Measurements from ENCODE around the gene SLC16A10. TPM values are rescaled to one million over a fixed set of nuclear protein-coding genes. Genes with fewer than 3 reads are reported as not detected.

Gene SLC16A10
- total RNA-seq, 4 donors from 2014 or later = 1.5 to 8.9 (median 4.2) TPM

GRCh38 chr6:111076024-111076695 is 11.1 kb upstream of the SLC16A10 start:
- H3K4me3 ChIP-seq = no peak overlapping the region
- TF ChIP-seq POLR2AphosphoS5 (IDR thresholded peaks at IDR 0.05) = no peak
- no peak for TF ChIP-seq CTCF (IDR thresholded peaks at IDR 0.05)
- no peak for TF ChIP-seq POLR2A (IDR thresholded peaks at IDR 0.05)
- no peak for TF ChIP-seq EP300 (IDR thresholded peaks at IDR 0.05; ENCODE audit: low read depth)
- in situ Hi-C loops (cut with MboI; ENCODE audit: low pct_ligation_motif_present in 1 of 4, low pct_unique_long_range_greater_than_20kb in 1 of 4, low sequenced_read_pairs in 3 of 4) (no loop called here), intact Hi-C loops (cut with DNase I; ENCODE audit: low total_unique reads) (no loop called here)
- H3K9me3 ChIP-seq = no peaks in the 10 kb centered on the region
- H3K4me1 ChIP-seq = no peaks in the 10 kb centered on the region
- no peak overlapping the region for H3K27ac ChIP-seq
- H3K36me3 ChIP-seq = no peaks in the 10 kb centered on the region
- no peaks in the 10 kb centered on the region for H3K27me3 ChIP-seq
- DNase-seq = no peak
- WGBS, 2 donors (ENCODE audit: low coverage in 1 of 2) = 66 to 77% methylated on average over 5 of the region's 5 CpGs

GRCh38 chr6:111080698-111081097 is 6.6 kb upstream of the SLC16A10 start:
- intact Hi-C loops (cut with DNase I; ENCODE audit: low total_unique reads) = no loop called here

GRCh38 chr6:111086685-111087084 is 618 bp upstream of the SLC16A10 start:
- no peak for TF ChIP-seq EP300 (IDR thresholded peaks at IDR 0.05; ENCODE audit: low read depth)
- no peak for TF ChIP-seq POLR2A (IDR thresholded peaks at IDR 0.05)
- TF ChIP-seq POLR2AphosphoS5 (IDR thresholded peaks at IDR 0.05) = no peak
- no peak for TF ChIP-seq CTCF (IDR thresholded peaks at IDR 0.05)
- peaks cover 46% of the 10 kb centered on the region for H3K27me3 ChIP-seq
- peak overlapping the region; percentile 56 to 95 (median 66) for H3K4me3 ChIP-seq
- no peak overlapping the region for H3K27ac ChIP-seq
- in situ Hi-C loops (cut with MboI; ENCODE audit: low pct_ligation_motif_present in 1 of 4, low pct_unique_long_range_greater_than_20kb in 1 of 4, low sequenced_read_pairs in 3 of 4) (no loop called here), intact Hi-C loops (cut with DNase I; ENCODE audit: low total_unique reads) (no loop called here)
- no peak for DNase-seq
- H3K9me3 ChIP-seq = no peaks in the 10 kb centered on the region
- 12 to 13% methylated on average over 5 of the region's 5 CpGs for WGBS, 2 donors (ENCODE audit: low coverage in 1 of 2)
- peaks cover 0 to 16% (median 10%) of the 10 kb centered on the region in 4 donors for H3K4me1 ChIP-seq
- no peaks in the 10 kb centered on the region for H3K36me3 ChIP-seq

More at GRCh38 chr6:111080698-111081097, 6.6 kb upstream of the SLC16A10 start:
- H3K36me3 ChIP-seq = no peaks in the 10 kb centered on the region
- no peak overlapping the region for H3K4me3 ChIP-seq
- TF ChIP-seq POLR2A (IDR thresholded peaks at IDR 0.05) = no peak
- TF ChIP-seq EP300 (IDR thresholded peaks at IDR 0.05; ENCODE audit: low read depth) = no peak
- no peak for TF ChIP-seq POLR2AphosphoS5 (IDR thresholded peaks at IDR 0.05)
- TF ChIP-seq CTCF (IDR thresholded peaks at IDR 0.05) = no peak
- 28 to 45% methylated on average over 4 to 5 of the region's 5 CpGs for WGBS, 2 donors (ENCODE audit: low coverage in 1 of 2)
- in situ Hi-C loops (cut with MboI; ENCODE audit: low pct_ligation_motif_present in 1 of 4, low pct_unique_long_range_greater_than_20kb in 1 of 4, low sequenced_read_pairs in 3 of 4) = no loop called here
- DNase-seq = no peak
- H3K27ac ChIP-seq = no peak overlapping the region
- no peaks in the 10 kb centered on the region for H3K4me1 ChIP-seq
- H3K9me3 ChIP-seq = no peaks in the 10 kb centered on the region
- peaks cover 16% of the 10 kb centered on the region for H3K27me3 ChIP-seq

- Histone ChIP-seq H3K27ac (peak overlapping the region in 3 of 4 donors; percentile 3 to 60 (median 44)), H3K4me3 (peak overlapping the region; percentile 56 to 95 (median 66)), H3K9me3 (no peaks in the 10 kb centered on the region), H3K36me3 (no peaks in the 10 kb centered on the region), H3K4me1 (peaks cover 0 to 16% (median 10%) of the 10 kb centered on the region in 4 donors), H3K27me3 (peaks cover 46% of the 10 kb centered on the region)
- peak; percentile 59 for DNase-seq
- 1 to 13% methylated on average over 3 to 22 of the region's 54 CpGs for WGBS, 2 donors (ENCODE audit: low coverage in 1 of 2)
- intact Hi-C loops (cut with DNase I; ENCODE audit: low total_unique reads) (no loop called here), in situ Hi-C loops (cut with MboI; ENCODE audit: low pct_ligation_motif_present in 1 of 4, low pct_unique_long_range_greater_than_20kb in 1 of 4, low sequenced_read_pairs in 3 of 4) (no loop called here)
- TF ChIP-seq POLR2AphosphoS5 (IDR thresholded peaks at IDR 0.05) (no peak), POLR2A (IDR thresholded peaks at IDR 0.05) (no peak), EP300 (IDR thresholded peaks at IDR 0.05; ENCODE audit: low read depth) (no peak), CTCF (IDR thresholded peaks at IDR 0.05) (no peak)
Observed at GRCh38 chr6:111087871-111088667, 766 bp downstream of the SLC16A10 start.
